Measurements from ENCODE around the gene GTF2H2C.

DNA sequence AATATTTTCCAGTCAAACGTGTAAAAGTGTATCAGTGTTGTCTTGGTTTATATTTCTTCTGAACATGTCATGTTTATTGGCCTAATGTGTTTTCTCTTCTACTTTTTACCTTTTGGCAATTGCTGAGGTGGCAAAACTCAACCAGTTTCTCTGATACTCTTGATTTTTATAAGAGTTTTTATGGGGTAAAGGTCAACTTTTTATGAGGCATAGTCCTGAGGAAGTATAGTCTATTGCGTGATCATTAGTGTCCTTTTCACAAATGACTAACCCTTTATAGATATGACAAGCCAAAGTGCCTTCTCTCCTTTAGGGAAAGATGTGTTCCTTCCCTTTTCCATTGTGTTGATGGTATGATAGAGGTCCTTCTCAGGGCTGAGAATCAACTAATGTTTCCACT, 34.5 kb upstream of the GTF2H2C start:
- TF ChIP-seq EP300 (IDR thresholded peaks at IDR 0.05; ENCODE audit: borderline replicate concordance in 1 of 2, low read depth in 1 of 2, low read length in 1 of 2), result no peak
- no peak for TF ChIP-seq CTCF (IDR thresholded peaks at IDR 0.05)

All from SK-N-SH (cell line).